GM12874 (cell line): ENCODE results near the gene IKBKE.

Source experiments
- CTCF ChIP-seq: IDR thresholded peaks from 2 replicates; pipeline ENCODE4 v1.5.1; 2011; ENCODE audit warnings: low read depth, mild to moderate bottlenecking, control low read depth, low read length, moderate library complexity; ENCODE audit not compliant: insufficient read depth

IKBKE gene

GRCh38 chr1:206510371-206510770, 40.1 kb downstream of the IKBKE start:
- TF ChIP-seq CTCF: no peak

GRCh38 chr1:206511362-206512057, 41.2 kb downstream of the IKBKE start:
- TF ChIP-seq CTCF: no peak

GRCh38 chr1:206512058-206512850, 42.0 kb downstream of the IKBKE start:
- TF ChIP-seq CTCF: no peak

GRCh38 chr1:206512851-206513180, 42.5 kb downstream of the IKBKE start:
- no peak for TF ChIP-seq CTCF

- TF ChIP-seq CTCF: no peak
Measured at GRCh38 chr1:206513312-206514111, 43.2 kb downstream of the IKBKE start.

GRCh38 chr1:206514813-206515387, 44.6 kb downstream of the IKBKE start:
- no peak for TF ChIP-seq CTCF

GRCh38 chr1:206516728-206516990, 46.4 kb downstream of the IKBKE start:
- TF ChIP-seq CTCF: no peak
